Neural progenitor cell (in vitro differentiated cells): ENCODE measurements around the gene HMX2. TPM values are rescaled to one million over a fixed set of nuclear protein-coding genes. Genes with fewer than 3 reads are reported as not detected.

ENCODE experiments used
- DNase-seq: peaks from one replicate; pipeline ENCODE4 v3.0.0-alpha.2; 2016; ENCODE audit warnings: low spot score
- H2AFZ ChIP-seq: fragments of 200-600 bp; sonication (generic); replicated peaks from 2 replicates; pipeline ENCODE4 v1.6.1; 2016; ENCODE audit warnings: antibody characterized with exemption
- H3F3A ChIP-seq: fragments of 200-600 bp; sonication (generic); 2 replicates; pipeline ENCODE4 v1.6.1; 2016; ENCODE audit warnings: antibody characterized with exemption, low read depth
- H3K27ac ChIP-seq: fragments of 200-600 bp; sonication (generic); 2 replicates; pipeline ENCODE4 v1.5.1; 2016; ENCODE audit warnings: mild to moderate bottlenecking
- H3K27me3 ChIP-seq: fragments of 200-600 bp; sonication (generic); 2 replicates; pipeline ENCODE4 v1.6.1; 2016; ENCODE audit warnings: mild to moderate bottlenecking, moderate library complexity
- H3K36me3 ChIP-seq: fragments of 200-600 bp; sonication (generic); 2 replicates; pipeline ENCODE4 v1.5.1; 2016
- H3K4me1 ChIP-seq: fragments of 200-600 bp; sonication (generic); 2 replicates; pipeline ENCODE4 v1.6.1; 2016; ENCODE audit warnings: mixed run types
- H3K4me2 ChIP-seq: fragments of 200-600 bp; sonication (generic); 2 replicates; pipeline ENCODE4 v1.6.1; 2016
- H3K4me3 ChIP-seq: fragments of 200-600 bp; sonication (generic); 2 replicates; pipeline ENCODE4 v1.5.1; 2016
- H3K79me2 ChIP-seq: fragments of 200-600 bp; sonication (generic); 2 replicates; pipeline ENCODE4 v1.6.1; 2016; ENCODE audit warnings: low read depth
- H3K9ac ChIP-seq: fragments of 200-600 bp; sonication (generic); 2 replicates; pipeline ENCODE4 v1.6.1; 2016
- H3K9me3 ChIP-seq: fragments of 200-600 bp; sonication (generic); 2 replicates; pipeline ENCODE4 v1.5.1; 2016; ENCODE audit warnings: low read depth
- H4K20me1 ChIP-seq: fragments of 200-600 bp; sonication (generic); 2 replicates; pipeline ENCODE4 v1.6.1; 2016; ENCODE audit warnings: low read depth
- H3K27ac Mint-ChIP-seq: 3 replicates; pipeline ENCODE4 v1.8.0; 2021; ENCODE audit warnings: mixed read lengths
- H3K27me3 Mint-ChIP-seq: 2 replicates; pipeline ENCODE4 v1.8.0; 2022; ENCODE audit warnings: low read depth, mild to moderate bottlenecking, inconsistent platforms, moderate library complexity, mixed read lengths; ENCODE audit not compliant: insufficient read depth
- H3K36me3 Mint-ChIP-seq: 3 replicates; pipeline ENCODE4 v1.8.0; 2021; ENCODE audit warnings: mixed read lengths
- H3K4me1 Mint-ChIP-seq: 3 replicates; pipeline ENCODE4 v1.8.0; 2021; ENCODE audit warnings: mixed read lengths
- H3K4me3 Mint-ChIP-seq: 3 replicates; pipeline ENCODE4 v1.8.0; 2021; ENCODE audit warnings: mild to moderate bottlenecking, moderate library complexity, mixed read lengths
- H3K9me3 Mint-ChIP-seq: 3 replicates; pipeline ENCODE4 v1.8.0; 2020; ENCODE audit warnings: mixed read lengths
- EZH2 ChIP-seq: fragments of 200-600 bp; sonication (generic); IDR thresholded peaks from 2 replicates; pipeline ENCODE4 v1.6.1; 2017; ENCODE audit warnings: antibody characterized with exemption, mild to moderate bottlenecking, moderate library complexity
- EZH2phosphoT487 ChIP-seq: fragments of 200-600 bp; sonication (generic); IDR thresholded peaks from 2 replicates; pipeline ENCODE4 v1.6.1; 2017; ENCODE audit warnings: antibody characterized with exemption
- total RNA-seq: library from RNA; depleted of rRNA; stranded (reverse); fragments of >200 nt; gene quantifications from 2 replicates; pipeline ENCODE4 v1.2.3, GENCODE V29; 2015; ENCODE audit warnings: low replicate concordance
- TF ChIP-seq, protein P1 (sequence below): fragments of 200-600 bp; sonication (generic); IDR thresholded peaks from 2 replicates; pipeline ENCODE4 v1.5.1; 2017; ENCODE audit warnings: antibody characterized with exemption, mild to moderate bottlenecking

HMX2 gene
- total RNA-seq, 1 donor from 2014 or later: 0.21 TPM

GRCh38 chr10:123157210-123157609 lies 9.3 kb downstream of the HMX2 start:
- Histone ChIP-seq H2AFZ (no peak overlapping the region), H3K4me2 (peak overlapping the region; percentile 14), H4K20me1 (peaks cover 74% of the 10 kb centered on the region), H3K9ac (no peak overlapping the region), H3K36me3 (peaks cover 53% of the 10 kb centered on the region), H3K79me2 (peaks cover 76% of the 10 kb centered on the region), H3F3A (peaks cover 4% of the 10 kb centered on the region), H3K27me3 (peaks cover 15% of the 10 kb centered on the region), H3K9me3 (no peaks in the 10 kb centered on the region), H3K27ac (no peak overlapping the region), H3K4me3 (no peak overlapping the region), H3K4me1 (peaks cover 13% of the 10 kb centered on the region)
- Mint-ChIP-seq H3K9me3 (no peaks in the 10 kb centered on the region), H3K27me3 (peaks cover 4% of the 10 kb centered on the region), H3K36me3 (peaks cover 27% of the 10 kb centered on the region), H3K4me1 (peaks cover 38% of the 10 kb centered on the region), H3K4me3 (no peak overlapping the region), H3K27ac (no peak overlapping the region)
- DNase-seq: no peak
- TF ChIP-seq EZH2phosphoT487: no peak
- TF ChIP-seq, protein P1, sequence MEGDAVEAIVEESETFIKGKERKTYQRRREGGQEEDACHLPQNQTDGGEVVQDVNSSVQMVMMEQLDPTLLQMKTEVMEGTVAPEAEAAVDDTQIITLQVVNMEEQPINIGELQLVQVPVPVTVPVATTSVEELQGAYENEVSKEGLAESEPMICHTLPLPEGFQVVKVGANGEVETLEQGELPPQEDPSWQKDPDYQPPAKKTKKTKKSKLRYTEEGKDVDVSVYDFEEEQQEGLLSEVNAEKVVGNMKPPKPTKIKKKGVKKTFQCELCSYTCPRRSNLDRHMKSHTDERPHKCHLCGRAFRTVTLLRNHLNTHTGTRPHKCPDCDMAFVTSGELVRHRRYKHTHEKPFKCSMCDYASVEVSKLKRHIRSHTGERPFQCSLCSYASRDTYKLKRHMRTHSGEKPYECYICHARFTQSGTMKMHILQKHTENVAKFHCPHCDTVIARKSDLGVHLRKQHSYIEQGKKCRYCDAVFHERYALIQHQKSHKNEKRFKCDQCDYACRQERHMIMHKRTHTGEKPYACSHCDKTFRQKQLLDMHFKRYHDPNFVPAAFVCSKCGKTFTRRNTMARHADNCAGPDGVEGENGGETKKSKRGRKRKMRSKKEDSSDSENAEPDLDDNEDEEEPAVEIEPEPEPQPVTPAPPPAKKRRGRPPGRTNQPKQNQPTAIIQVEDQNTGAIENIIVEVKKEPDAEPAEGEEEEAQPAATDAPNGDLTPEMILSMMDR: no peak
- TF ChIP-seq EZH2: no peak

DNA sequence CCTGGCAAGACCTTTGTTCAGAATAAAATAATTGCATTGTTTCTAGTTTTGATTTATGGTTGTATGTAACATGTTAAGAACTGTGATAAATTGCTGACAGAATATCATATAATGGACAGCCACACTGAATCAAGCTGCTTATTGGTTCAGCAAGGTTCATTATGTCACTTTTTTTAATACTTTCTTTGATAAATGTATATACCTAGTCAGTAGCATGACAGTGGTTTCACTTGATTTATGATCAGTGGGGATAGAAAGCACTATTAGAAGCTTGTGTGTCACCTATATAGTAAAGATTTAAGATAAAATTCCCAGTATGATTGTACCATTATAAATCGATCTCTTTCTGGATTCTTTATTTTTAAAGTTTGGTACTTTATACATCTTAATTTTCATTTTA lies 10.7 kb downstream of the HMX2 start:
- TF ChIP-seq, protein P1: no peak
- TF ChIP-seq EZH2 (no peak), EZH2phosphoT487 (no peak)
- Mint-ChIP-seq H3K27ac (no peak overlapping the region), H3K9me3 (no peaks in the 10 kb centered on the region), H3K4me3 (no peak overlapping the region), H3K36me3 (peaks cover 30% of the 10 kb centered on the region), H3K4me1 (peaks cover 35% of the 10 kb centered on the region), H3K27me3 (no peaks in the 10 kb centered on the region)
- Histone ChIP-seq H3K36me3 (peaks cover 68% of the 10 kb centered on the region), H2AFZ (no peak overlapping the region), H3K9me3 (no peaks in the 10 kb centered on the region), H3K79me2 (peaks cover 90% of the 10 kb centered on the region), H3K4me3 (no peak overlapping the region), H3K9ac (no peak overlapping the region), H3K4me2 (no peak overlapping the region), H3K27ac (no peak overlapping the region), H3F3A (peaks cover 3% of the 10 kb centered on the region), H4K20me1 (peaks cover 79% of the 10 kb centered on the region), H3K27me3 (peaks cover under 1% of the 10 kb centered on the region), H3K4me1 (peaks cover 13% of the 10 kb centered on the region)
- DNase-seq: no peak

- TF ChIP-seq, protein P1: no peak
- no peak for TF ChIP-seq EZH2
- no peak for TF ChIP-seq EZH2phosphoT487
- Histone ChIP-seq H3K4me3 (no peak overlapping the region), H3K4me2 (no peak overlapping the region), H3K79me2 (peaks cover 91% of the 10 kb centered on the region), H2AFZ (no peak overlapping the region), H3K9ac (no peak overlapping the region), H3K27ac (no peak overlapping the region), H3K27me3 (no peaks in the 10 kb centered on the region), H3K4me1 (peaks cover 9% of the 10 kb centered on the region), H3F3A (peaks cover 10% of the 10 kb centered on the region), H3K9me3 (no peaks in the 10 kb centered on the region), H3K36me3 (peaks cover 72% of the 10 kb centered on the region), H4K20me1 (peaks cover 87% of the 10 kb centered on the region)
- no peak for DNase-seq
- Mint-ChIP-seq H3K36me3 (peaks cover 33% of the 10 kb centered on the region), H3K9me3 (no peaks in the 10 kb centered on the region), H3K27ac (no peak overlapping the region), H3K4me1 (peaks cover 27% of the 10 kb centered on the region), H3K27me3 (no peaks in the 10 kb centered on the region), H3K4me3 (no peak overlapping the region)
These were observed 12.5 kb downstream of the HMX2 start for GRCh38 chr10:123160311-123160980.
